M059J (cell line): Measurements from ENCODE around the gene JUN. TPM values are rescaled to one million over a fixed set of nuclear protein-coding genes. Genes with fewer than 3 reads are reported as not detected.

ENCODE experiments used
- total RNA-seq: library from RNA; depleted of rRNA; stranded (reverse); fragments of >200 nt; shearing (Covaris generic); gene quantifications from 2 replicates; pipeline ENCODE4 v1.2.3, GENCODE V29; 2014; rRNA removed

Gene JUN
- total RNA-seq, 1 experiment from 2014 or later: 85.5 TPM

Other genes with a start within 250 kb of the JUN start
- gene OMA1, start 237.3 kb downstream of the JUN start, total RNA-seq: 18.9 and 21.4 TPM in 2 replicates
- not detected in 2 replicates for gene TACSTD2, start 206.8 kb downstream of the JUN start, total RNA-seq
- gene MYSM1, start 84.0 kb downstream of the JUN start, total RNA-seq: 4.3 and 9.1 TPM in 2 replicates